Astrocyte of the hippocampus (primary cell): Measurements from ENCODE around the gene TRDN.
A peak's percentile ranks its signal among the peaks of the same experiment; 100 is the strongest.

Source experiments
- DNase-seq: peaks from one replicate; pipeline ENCODE4 v3.0.0; 2011; ENCODE audit warnings: low read depth, low spot score

Gene TRDN

GRCh38 chr6:123171341-123172115 lies 465.2 kb downstream of the TRDN start:
- peak; percentile 33 for DNase-seq

DNA sequence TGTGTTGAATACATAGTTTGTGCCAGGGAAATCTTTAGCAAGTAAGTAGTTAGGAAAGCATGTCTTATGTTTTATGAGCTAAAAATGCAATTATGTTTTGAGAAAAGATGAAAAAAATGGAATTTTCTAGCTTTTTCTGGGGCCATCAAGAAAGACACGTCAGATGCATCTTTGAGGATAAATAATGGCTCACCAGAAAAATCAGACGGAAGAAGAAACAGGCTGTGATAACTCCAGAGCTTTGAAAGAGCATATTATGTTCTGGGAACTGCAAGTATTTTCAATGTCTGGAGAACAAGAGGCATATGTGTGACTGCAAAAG lies 467.0 kb downstream of the TRDN start:
- DNase-seq, result no peak

GRCh38 chr6:123168892-123169773 lies 467.6 kb downstream of the TRDN start:
- no peak for DNase-seq

DNA sequence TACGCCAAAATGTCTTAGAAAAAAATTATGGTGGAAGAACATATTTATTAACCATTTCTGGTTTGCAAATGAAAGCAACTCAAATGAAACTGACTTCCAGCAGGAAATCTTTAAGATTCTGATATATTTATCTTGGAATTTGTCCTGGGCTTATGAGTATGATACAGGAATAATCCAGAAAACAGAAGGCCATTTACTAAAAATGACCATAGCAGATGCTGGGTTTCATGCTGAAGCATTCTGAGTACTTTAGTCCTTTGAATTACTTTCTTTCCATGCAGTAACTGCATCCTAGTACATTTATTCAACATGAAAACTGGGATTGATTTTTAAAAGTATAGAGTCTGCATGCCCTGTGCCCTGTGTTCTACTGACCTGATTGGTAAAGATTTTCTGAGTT lies 468.3 kb downstream of the TRDN start:
- DNase-seq, result no peak
